HUES64 (cell line): ENCODE measurements around the gene BCAR1.
"Not testable (repeated sequence)": the region's sequence is repeated elsewhere in the genome, so short reads cannot be mapped to it uniquely, and the experiment has no call there.

ENCODE experiments used
- H3K27ac ChIP-seq: 2 replicates; pipeline ENCODE4 v1.7.0; 2013; ENCODE audit warnings: low read depth, low read length, inconsistent platforms
- H3K27me3 ChIP-seq: 2 replicates; pipeline ENCODE4 v1.6.1; 2013; ENCODE audit warnings: mild to moderate bottlenecking, low read length; ENCODE audit not compliant: insufficient read depth
- H3K36me3 ChIP-seq: 2 replicates; pipeline ENCODE4 v1.6.1; 2013; ENCODE audit warnings: mild to moderate bottlenecking, low read length; ENCODE audit not compliant: insufficient read depth
- H3K4me1 ChIP-seq: 2 replicates; pipeline ENCODE4 v1.6.1; 2013; ENCODE audit warnings: mild to moderate bottlenecking, low read length, moderate library complexity; ENCODE audit not compliant: insufficient read depth
- H3K4me3 ChIP-seq: 2 replicates; pipeline ENCODE4 v1.5.1; 2013; ENCODE audit warnings: mild to moderate bottlenecking, low read length, moderate library complexity
- H3K9ac ChIP-seq: 2 replicates; pipeline ENCODE4 v1.6.1; 2013; ENCODE audit warnings: mild to moderate bottlenecking, low read depth, low read length
- H3K9me3 ChIP-seq: 2 replicates; pipeline ENCODE4 v1.6.1; 2013; ENCODE audit warnings: low read depth, low read length; ENCODE audit not compliant: insufficient read depth
- WGBS: fragments of 150-250, 120-280 bp; methylation state at CpG from one replicate; pipeline ENCODE4 v1.1.7; 2013; ENCODE audit warnings: missing lambda C conversion rate; 5-methylcytosine and 5-hydroxymethylcytosine counted together

The BCAR1 gene

DNA sequence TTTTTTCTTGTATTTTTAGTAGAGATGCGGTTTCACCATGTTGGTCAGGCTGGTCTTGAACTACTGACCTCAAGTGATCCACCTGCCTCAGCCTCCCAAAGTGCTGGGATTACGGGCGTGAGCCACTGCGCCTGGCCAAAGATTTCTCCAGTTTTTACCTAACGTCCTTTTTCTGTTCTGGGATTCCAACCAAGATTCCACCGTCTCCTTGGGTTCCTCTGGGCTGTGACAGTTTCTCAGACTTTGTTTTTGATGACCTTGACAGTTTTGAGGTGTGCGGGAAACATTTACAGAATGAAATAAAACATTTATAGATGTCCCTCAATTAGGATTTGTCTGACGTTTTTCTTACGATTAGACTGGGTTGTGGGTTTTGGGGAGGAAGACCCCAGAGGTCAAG lies 17.9 kb upstream of the BCAR1 start:
- not testable (repeated sequence) for H3K4me1 ChIP-seq, H3K27me3 ChIP-seq, H3K36me3 ChIP-seq, H3K9ac ChIP-seq, H3K9me3 ChIP-seq, H3K4me3 ChIP-seq, H3K27ac ChIP-seq
- WGBS, result 95% methylated on average over 8 of the region's 9 CpGs

DNA sequence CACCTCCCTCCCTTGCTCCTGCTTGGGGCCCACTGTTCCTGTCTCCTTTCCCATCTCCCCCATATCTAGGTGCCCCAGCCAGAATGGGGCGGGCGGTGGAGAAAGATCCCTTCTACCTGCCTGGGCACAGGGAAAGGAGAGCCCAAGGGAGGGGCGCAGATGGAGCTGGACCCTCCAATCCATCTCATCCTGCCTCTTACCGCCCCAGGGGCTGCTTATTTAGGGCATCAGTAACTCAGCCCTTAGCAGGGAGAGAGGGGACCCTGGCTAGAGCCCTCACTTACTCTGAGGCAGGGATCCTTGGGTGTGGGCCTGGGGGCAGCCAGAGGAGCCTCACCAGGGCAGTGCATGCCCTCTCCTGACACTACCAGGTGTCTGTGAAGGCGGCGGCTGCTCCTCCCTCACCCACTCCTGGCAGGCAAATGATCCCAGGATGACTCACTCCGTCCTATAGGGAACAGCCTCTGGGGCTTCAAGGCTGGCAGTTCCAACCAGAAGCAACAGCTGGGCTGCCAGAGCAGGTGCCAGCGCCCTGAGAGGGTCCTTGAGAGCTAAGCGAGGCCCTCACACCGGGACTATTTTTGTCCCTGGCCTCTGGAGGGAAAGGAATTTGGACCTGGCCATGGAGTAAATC lies 16.3 kb upstream of the BCAR1 start:
- WGBS, result 79% methylated on average over 10 of the region's 10 CpGs
- Histone ChIP-seq H3K36me3 (peaks cover 3% of the 10 kb centered on the region; the same call in 1 of the 2 replicates), H3K9ac (no peak overlapping the region), H3K27me3 (no peaks in the 10 kb centered on the region), H3K4me1 (peaks cover 8% of the 10 kb centered on the region; the same call in 1 of the 2 replicates), H3K4me3 (no peak overlapping the region), H3K9me3 (no peaks in the 10 kb centered on the region), H3K27ac (no peak overlapping the region)

DNA sequence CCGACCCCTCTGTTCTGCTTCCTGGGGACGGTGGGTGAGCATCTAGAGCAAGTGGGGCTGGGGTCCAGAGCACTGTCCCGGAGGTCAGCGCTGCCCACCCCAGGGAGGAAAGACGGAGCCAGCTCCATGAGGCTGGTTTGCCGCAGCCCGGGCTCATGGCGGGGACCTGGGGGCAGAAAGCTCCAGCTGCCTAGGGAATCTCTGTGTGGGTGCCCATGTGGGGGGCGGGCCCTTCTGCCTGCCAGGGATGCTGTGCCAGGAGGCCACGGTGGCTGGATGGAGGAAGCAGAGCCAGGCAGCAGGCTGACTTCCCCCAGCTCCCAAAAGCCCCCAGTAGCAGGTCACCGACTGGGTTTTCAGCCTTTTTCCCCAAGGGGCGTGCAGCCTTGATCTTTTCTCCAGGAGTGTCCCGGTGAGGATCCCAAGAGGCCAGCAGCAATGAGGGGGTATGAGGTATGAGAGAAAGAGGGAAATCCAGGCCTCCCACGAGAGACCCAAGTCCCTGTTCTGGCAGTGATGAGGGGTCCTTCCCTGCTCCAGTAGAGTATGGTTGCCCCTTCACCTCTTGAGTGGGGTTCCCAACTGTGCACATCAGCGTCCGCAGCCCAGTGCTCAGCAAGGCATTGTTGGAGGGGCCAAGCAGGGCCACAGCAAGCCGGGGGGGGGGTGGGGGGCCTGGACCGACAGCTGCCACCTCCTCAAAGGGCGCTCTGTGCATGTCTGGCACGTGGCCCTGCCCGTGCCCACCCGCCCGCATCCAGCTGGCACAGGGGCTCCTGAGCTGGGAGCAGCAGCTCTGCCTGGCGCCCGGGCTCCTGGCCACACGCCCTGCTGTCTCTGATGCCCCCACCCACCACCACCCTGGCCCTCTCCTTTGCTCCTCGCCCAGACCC lies 15.6 kb upstream of the BCAR1 start:
- no peak overlapping the region for H3K4me3 ChIP-seq
- WGBS, result 91% methylated on average over 27 of the region's 27 CpGs
- H3K36me3 ChIP-seq, result peaks cover 3% of the 10 kb centered on the region; the same call in 1 of the 2 replicates
- peaks cover 8% of the 10 kb centered on the region; the same call in 1 of the 2 replicates for H3K4me1 ChIP-seq
- peak overlapping the region; percentile 91; the same call in 1 of the 2 replicates for H3K9ac ChIP-seq
- H3K27me3 ChIP-seq, result no peaks in the 10 kb centered on the region
- H3K27ac ChIP-seq, result no peak overlapping the region
- H3K9me3 ChIP-seq, result no peaks in the 10 kb centered on the region

DNA sequence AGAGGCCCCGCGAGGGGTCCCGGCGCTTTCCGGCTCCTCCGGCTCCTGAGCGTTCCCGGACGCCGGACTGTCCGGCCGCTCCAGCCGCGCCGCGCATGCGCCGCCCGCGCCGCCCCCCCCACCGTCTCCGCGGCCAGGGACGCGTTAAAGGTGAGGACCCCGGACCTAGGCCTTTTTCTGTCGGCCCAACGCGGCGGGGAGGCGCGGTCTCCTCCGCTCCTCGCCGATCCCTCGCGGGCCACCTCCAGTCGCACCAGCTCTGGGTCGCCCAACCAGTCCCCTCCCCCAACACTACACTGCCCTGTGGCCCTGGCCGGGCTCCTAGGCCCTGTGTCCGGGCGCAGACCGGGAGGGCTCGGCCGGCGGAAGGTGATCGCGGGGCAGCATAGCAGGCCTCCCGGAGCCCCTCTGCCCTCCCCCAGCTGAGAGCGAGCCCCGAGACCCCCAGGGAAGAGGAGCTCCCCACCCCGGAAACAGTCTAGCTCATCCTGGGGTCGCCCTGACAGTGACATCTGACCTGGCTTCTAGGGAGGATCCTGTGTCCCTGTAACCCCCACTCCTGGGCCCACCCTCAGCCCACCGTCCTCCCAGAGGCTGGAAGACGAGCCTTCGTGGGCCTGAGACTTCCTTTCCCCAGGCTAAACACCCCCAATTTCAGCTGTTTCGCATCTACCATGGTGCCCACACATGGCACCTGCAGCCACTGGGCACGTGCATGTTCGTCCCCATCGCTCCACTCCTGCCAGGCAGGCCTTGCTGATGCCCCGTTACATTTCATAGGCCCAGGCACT lies 14.7 kb upstream of the BCAR1 start:
- Histone ChIP-seq H3K9me3 (no peaks in the 10 kb centered on the region), H3K9ac (peak overlapping the region; percentile 91), H3K27me3 (no peaks in the 10 kb centered on the region), H3K36me3 (peaks cover 3% of the 10 kb centered on the region; the same call in 1 of the 2 replicates), H3K4me1 (peaks cover 10% of the 10 kb centered on the region; the same call in 1 of the 2 replicates), H3K4me3 (peak overlapping the region; percentile 93), H3K27ac (no peak overlapping the region; the same call in 1 of the 2 replicates)
- WGBS, result 12% methylated on average over 62 of the region's 62 CpGs

DNA sequence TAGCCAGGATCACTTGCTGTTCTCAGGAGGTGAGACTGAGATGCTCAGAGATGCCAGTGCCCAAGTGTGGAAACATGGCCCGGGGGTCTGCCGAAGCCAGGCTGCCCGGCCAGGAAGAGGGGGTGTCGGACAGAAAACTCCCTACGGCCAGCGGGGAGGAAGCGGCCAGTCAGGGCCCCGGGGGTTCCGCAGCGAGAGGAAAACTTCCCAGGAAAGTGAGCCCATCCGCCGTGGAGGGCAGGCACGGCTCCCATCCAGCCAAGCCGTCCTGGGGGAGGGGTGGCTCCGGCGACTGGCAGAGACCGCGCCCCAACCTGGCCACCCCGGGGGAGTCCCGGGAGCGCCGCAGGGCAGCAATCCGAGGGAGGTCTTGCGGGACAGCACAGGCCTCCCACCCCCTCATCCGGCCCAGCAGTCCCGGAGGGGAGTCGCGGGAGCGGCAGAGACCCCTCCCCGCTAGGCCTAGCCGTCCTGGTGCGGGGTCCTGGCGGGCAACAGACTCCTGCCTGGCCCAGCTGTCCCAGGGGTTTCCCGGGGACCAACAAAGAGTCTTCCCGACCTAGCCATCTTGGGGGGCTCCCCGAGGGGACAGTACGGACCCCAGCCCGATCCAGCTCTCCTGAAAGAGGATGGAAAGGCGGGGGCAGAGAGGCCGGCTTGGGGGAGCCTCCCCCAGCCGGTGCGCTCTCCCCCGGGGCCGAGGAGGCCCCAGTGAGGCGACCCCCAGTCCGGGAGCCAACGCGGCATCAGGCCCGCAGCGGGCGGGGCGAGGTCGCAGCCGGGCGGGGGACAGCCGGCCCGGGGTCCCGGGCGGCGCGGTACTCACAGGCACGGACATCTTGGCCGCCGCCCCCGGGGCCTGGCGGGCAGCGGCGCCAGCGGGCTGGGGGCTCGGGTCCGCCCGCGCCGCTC lies 13.8 kb upstream of the BCAR1 start:
- Histone ChIP-seq H3K9ac (peak overlapping the region; percentile 91), H3K27me3 (no peaks in the 10 kb centered on the region), H3K36me3 (peaks cover 3% of the 10 kb centered on the region; the same call in 1 of the 2 replicates), H3K9me3 (no peaks in the 10 kb centered on the region), H3K4me3 (peak overlapping the region; percentile 93), H3K4me1 (peaks cover 12% of the 10 kb centered on the region; the same call in 1 of the 2 replicates), H3K27ac (peak overlapping the region; percentile 73)
- WGBS, result 2% methylated on average over 74 of the region's 74 CpGs

DNA sequence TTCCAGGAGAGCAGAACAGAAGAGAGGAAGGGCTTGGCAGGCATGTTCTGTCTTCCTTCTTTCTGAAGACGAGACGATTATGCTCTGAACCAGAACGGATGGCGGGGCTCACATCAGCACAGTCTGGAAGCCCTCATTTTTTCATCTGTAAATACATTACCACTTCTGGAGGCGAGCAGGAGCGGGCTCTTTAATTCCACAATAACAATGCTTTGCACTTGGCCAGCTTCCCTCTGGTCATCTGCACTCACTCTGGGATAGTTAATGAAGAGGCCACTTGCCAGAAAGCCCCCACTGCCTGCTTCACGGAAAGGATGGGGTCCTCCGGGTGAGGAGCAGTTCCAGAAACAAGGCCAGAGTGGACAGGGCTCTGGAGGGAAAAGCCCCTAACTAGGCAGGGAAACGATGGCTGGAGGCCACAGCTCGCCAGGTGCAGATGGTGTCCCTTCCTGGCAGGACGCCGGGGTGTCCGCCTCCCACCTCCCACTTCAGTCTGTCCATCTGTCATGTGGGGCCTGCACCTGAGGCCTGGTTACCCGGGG lies 13.1 kb upstream of the BCAR1 start:
- peaks cover 12% of the 10 kb centered on the region; the same call in 1 of the 2 replicates for H3K4me1 ChIP-seq

DNA sequence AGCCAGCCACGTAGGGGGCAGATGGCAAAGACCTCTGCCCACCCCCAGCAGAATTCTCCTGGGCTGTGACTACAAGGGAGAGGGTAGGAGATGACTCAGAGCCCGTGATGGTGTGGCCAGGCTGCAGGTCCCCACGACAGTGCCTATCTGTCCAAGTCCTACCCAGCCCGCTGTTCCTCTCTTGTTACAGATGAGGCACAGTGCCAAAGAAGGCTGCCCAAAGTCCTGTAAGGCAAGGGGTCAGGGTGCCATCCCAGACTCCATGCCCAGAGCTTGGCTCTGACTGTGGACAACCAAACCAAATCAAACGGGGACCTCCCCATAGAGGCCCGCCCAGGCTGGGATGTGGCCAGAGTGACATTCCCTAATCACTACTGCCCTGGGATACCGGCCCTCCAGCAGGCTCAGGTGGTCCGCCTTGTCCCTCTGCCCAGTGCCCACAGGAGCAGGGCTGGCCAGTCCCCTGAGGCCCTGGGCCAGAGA lies 12.6 kb upstream of the BCAR1 start:
- Histone ChIP-seq H3K36me3 (peaks cover 3% of the 10 kb centered on the region; the same call in 1 of the 2 replicates), H3K27ac (no peak overlapping the region), H3K4me1 (peaks cover 12% of the 10 kb centered on the region; the same call in 1 of the 2 replicates), H3K9me3 (no peaks in the 10 kb centered on the region), H3K27me3 (no peaks in the 10 kb centered on the region), H3K4me3 (peak overlapping the region; percentile 93), H3K9ac (no peak overlapping the region)
- 78% methylated on average over 8 of the region's 8 CpGs for WGBS

More for the DNA sequence above, 13.1 kb upstream of the BCAR1 start:
- H3K4me3 ChIP-seq, result peak overlapping the region; percentile 93
- peaks cover 3% of the 10 kb centered on the region; the same call in 1 of the 2 replicates for H3K36me3 ChIP-seq
- no peaks in the 10 kb centered on the region for H3K27me3 ChIP-seq
- no peak overlapping the region for H3K27ac ChIP-seq
- H3K9ac ChIP-seq, result peak overlapping the region; percentile 91
- H3K9me3 ChIP-seq, result no peaks in the 10 kb centered on the region
- 72% methylated on average over 14 of the region's 14 CpGs for WGBS

DNA sequence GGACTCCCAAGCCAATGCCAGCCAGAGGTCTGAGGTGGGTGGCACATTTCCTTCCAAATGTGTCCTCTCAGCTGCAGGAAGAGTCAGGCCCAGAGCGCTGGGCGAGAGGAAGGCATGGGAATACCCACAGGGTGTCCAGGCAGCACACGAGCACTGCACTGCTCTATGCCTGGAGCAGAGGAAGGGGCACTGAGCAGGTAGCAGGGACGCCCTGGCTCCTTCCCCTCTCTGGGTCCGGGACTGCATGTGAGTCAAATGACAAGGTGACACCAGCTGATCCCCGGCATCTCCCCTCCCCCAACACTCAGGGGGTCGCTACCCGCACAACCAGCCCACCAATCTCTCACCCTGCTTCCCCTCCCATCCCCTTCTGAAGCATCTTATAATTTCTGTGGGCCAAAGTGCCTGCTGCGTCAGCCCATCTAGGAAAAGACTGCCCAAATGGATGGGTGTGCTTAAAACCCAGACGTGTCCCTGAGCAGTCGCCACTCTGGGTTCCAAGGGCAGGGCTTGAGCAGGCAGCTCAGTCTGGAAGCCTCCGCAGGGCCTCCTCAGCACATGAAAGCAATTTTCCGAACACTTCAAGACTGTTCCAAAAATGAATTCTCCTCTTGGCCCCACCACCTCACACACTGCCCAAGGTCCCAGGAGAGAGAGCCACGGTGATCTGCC lies 12.0 kb upstream of the BCAR1 start:
- no peaks in the 10 kb centered on the region for H3K9me3 ChIP-seq
- no peak overlapping the region for H3K4me3 ChIP-seq
- H3K27me3 ChIP-seq, result no peaks in the 10 kb centered on the region
- peaks cover 13% of the 10 kb centered on the region for H3K4me1 ChIP-seq
- H3K27ac ChIP-seq, result no peak overlapping the region
- peaks cover 3% of the 10 kb centered on the region; the same call in 1 of the 2 replicates for H3K36me3 ChIP-seq
- 90% methylated on average over 14 of the region's 14 CpGs for WGBS
- H3K9ac ChIP-seq, result no peak overlapping the region

DNA sequence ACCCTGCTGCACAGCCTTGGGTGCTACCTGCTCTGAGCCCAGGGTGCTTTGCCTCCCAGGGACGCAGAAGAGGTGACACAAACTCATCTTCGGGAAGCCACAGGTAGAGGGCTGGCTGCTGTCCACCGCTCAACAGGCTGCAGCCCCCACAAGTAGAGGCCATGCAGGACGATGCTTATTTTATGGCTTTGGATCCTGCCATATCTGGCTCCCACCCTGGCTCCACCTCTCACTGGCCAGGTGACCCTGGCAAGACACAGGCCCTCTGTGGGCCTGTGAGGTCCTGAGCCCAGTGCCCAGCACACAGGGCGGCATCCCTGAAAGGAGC lies 11.3 kb upstream of the BCAR1 start:
- Histone ChIP-seq H3K9ac (no peak overlapping the region), H3K36me3 (peaks cover 3% of the 10 kb centered on the region; the same call in 1 of the 2 replicates), H3K4me3 (no peak overlapping the region), H3K4me1 (peaks cover 17% of the 10 kb centered on the region), H3K27me3 (no peaks in the 10 kb centered on the region), H3K9me3 (no peaks in the 10 kb centered on the region), H3K27ac (no peak overlapping the region)
- 84% methylated on average over 5 of the region's 5 CpGs for WGBS
